OCI-M2 (cell line): ENCODE measurements around the gene UAP1L1.

Experiments
- DNase-seq: peaks from one replicate; lab custom pipeline; 2025; ENCODE audit not compliant: unreplicated experiment; lab: John Stamatoyannopoulos, UW

Gene UAP1L1

GRCh38 chr9:137041124-137041523 lies 36.2 kb upstream of the UAP1L1 start:
- no peak for DNase-seq

- DNase-seq: no peak
These were observed 34.3 kb upstream of the UAP1L1 start for GRCh38 chr9:137042751-137043727.

DNA sequence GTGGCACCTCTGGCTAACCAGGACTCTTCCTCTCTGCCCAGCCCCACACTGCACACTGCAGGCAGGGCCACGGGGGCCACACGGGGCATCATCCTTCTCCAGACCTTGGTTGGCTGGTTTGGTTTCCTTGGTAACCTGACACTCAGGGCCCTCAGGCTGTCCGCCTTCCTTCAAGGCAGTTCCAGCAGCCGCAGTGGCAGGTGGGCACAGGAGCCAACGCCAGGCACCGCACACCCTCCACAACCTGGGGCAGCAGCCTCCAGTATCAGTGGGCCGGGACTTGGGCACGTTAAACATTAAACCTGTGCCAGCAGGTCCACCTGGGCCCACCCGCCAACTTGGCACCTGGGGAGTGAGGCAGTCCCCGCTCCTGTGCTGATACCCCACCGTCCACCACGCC lies 33.3 kb upstream of the UAP1L1 start:
- DNase-seq: no peak

- no peak for DNase-seq
These were observed 32.7 kb upstream of the UAP1L1 start for GRCh38 chr9:137044502-137045177.

GRCh38 chr9:137045294-137046087 lies 31.8 kb upstream of the UAP1L1 start:
- no peak for DNase-seq

DNA sequence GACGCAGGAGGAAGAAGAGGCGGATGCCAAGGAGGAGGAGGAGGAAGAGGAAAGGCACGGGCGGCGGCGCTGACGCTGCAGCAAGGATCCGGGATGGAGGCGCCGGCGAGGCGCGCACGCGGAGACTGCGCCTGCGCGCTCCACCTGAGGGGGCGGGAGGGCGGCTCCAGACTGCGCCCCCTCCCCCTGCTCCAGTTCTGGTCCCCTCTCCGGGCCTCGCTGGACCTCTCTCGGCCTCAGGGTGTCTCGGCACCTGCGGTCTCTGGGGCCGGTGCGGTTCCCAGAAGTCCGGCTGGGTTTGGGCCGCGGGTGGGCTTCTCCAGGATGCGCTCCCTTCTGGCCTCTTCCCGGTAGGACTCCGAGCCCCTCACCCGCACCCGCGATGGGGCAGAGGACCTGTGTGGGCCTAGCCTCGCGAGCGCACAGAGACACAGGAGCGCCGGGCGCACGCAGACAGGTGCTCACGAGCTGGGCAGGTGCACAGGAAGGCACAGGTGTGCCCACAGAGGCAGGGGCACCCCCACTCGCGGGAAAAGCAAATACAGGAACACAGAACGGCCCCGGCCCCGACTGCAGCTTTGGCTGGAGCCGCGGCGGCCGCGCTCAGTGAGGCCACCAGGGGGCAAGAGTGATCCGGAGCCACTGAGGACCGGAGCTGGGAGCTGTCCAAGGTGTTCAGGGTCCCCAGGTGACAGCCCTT lies 31.1 kb upstream of the UAP1L1 start, which contains the start of gene NPDC1:
Gene NPDC1 (minus strand): TSS at position 90 of the 700 bp plus-strand sequence. CDS start 188 bp downstream, outside the sequence.
- DNase-seq: peak; percentile 57

- no peak for DNase-seq
These were observed 28.4 kb upstream of the UAP1L1 start for GRCh38 chr9:137048655-137049543.

DNA sequence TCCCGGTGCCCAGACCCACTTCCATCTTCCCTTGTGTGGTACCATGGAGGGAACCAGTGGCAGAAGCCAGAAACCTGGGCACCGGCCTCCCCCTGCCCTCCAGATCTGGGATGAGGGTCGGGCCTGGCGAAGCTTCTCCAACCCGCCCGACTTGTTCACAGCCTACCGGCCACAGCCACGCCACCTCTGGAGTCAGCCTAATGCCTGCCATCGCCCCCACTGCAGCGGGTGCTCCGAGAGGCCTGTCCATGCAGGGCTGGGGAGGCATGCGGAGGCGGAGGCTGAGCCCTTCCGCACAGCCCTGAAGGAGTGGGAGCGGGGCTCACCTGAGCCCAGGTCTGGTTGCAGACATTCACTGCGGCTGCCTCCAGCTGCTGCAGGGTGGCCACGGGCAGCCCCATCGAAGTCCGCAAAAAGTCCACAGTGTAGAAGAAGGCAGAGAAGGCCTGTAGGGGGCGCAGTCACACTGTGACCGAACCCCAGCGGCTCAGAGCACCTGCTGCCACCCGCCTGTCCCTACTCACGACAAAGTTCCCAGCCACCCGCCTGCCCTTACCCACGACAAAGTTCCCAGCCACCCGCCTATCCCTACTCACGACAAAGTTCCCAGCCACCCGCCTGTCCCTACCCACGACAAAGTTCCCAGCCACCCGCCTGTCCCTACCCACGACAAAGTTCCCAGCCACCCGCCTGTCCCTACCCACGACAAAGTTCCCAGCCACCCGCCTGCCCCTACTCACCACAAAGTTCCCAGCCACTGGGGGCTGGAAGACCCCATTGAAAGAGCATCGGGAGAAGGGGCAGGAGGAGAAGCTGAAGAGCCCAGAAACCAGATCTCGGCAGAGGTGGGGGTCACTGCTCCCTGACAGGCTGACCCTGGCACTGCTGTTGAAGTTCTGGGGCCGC lies 27.5 kb upstream of the UAP1L1 start:
- DNase-seq: no peak

GRCh38 chr9:137050570-137050969 lies 26.7 kb upstream of the UAP1L1 start:
- DNase-seq: no peak

DNA sequence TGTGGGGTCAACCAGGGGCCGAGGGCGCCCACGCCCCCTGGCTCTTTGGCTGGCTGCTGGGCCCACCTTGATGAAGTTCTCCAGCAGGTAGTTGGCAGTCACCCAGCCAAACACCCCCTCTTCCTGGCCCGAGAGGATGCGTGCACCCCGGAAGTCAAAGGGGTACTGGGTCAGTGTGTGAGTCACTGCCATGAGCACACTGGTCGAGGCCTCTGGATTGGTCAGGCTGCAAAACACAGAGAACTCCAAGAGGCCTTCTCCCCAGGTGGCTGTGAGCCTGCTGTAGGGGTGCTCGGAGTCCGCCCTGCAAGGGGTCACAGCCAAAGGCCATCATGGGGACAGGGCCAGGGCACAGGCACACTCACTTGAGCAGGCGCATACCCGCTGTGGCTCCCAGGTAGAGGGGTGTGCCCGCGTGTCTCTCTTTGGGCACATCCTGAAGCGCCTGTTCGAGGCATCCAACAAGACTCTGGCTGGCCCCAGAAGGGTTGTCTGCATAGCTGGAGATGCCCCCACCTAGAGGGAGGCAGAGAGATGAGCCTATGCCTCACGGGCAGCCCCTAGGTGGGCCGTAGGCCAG lies 26.1 kb upstream of the UAP1L1 start:
- no peak for DNase-seq

DNA sequence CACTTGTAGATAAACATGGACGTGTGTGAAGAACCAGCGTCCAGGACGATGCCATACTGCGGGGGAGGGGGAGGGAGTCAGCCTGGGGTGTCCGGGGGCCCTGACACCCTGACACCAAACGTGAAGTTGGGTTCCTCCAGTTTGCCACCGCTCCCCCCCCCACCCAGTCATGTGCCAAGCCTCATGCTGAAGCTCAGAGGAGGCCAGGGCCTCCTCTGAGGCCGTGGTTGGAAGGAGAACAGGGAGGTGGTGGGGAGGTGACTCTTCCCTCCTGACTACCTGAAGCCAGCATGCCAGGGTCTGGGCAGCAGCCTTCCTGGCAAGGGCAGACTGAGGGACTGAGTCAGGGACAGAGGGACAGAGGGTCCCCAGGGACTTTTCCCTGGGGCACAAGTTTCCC lies 25.0 kb upstream of the UAP1L1 start:
- no peak for DNase-seq

DNA sequence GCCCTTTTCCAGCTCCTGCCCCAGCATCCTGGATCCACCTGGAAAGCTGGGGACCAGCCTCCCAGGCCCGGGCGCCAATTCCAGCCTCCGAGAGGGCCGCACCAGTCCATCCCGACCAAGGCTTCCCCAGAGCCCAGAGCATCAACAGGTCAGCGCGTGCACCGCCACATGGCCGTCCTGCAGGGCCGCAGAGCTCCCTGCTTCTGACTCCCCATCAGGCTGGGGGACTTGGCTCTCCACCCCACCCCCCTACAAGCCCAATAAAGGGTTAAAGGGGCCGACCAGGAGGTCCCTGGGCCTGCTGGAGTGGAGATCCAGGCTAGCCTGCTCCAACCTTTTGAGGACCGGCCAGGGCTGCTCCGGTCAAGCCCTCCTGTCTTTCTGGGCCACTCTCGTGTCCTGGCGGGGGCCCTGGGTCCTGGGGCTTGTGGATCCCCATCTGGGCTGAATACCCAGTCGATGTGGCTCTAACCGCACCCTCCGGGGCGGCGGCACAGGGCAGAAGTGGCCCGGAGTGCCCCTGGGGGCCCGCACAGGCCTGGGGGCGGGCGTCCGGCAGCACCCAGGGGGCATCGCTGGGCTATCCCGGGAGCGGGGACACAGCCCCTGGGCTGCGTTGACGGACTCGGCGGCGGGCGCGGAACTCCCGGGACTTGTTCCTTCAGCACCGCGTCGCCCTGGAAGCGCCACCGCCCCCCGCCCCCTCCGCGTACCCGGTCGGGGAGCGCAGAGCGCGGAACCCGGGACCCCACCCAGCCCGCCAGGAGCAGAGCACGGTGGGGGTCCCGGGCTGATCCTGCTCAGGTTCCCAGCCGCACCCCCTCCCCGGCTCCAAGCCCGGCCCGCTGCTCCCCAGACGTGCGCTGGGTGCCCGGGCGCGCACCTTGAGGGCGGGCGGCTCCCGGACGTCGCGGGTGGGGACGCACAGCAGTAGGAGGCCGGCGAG lies 24.0 kb upstream of the UAP1L1 start:
- DNase-seq: no peak

DNA sequence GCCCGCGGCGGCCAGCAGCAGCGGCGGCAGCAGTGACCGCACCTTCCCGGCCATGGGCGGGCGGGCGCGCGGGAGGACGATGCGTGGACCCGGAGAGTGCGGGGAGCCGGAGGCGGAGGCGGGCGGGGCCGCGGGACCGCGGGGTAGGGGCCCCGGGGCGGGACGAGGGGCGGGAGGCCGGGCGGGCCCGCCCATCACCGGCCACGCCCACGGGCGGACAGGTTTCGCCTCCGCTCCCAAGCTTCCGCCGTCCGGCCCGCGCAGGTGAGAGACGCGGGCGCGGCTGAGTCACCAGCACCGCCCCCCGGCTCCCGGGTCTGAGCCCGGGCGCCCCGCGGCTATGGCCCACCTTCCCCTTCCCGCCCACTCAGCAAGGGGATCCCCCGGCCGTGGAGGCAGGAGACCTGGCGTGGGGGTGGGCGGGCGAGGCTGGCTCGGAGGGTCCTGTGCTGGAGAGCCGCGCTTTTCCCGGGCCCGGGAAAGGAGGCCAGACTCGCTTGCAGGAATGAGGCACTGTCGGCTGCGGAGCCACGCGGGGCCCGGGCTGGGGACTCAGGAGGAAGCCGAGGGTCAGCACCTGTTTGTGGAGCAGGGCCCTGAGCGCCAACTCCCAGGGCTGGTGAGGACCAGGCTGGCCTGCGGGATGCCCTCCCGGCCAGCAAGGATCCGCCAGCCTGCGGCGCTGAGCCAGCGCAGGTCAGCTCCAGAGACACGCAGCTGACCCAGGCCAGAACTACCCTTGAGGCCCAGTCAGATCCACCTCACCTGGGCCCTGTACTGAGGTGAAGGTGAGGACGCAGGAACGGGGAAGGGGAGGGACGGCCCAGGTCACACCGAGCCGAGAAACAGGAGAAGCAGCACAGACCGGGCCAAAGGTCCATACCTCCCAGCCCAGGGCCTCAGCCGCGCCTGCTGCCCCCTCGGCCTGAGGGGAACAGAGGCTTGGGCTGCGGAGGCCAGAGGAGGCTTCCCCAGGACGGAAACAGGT lies 23.1 kb upstream of the UAP1L1 start, which contains the start of gene ENTPD2:
Gene ENTPD2 (minus strand): TSS at position 118 of the 988 bp plus-strand sequence. CDS start 64 bp downstream, at position 54.
- no peak for DNase-seq

- no peak for DNase-seq
These were observed 22.4 kb upstream of the UAP1L1 start for GRCh38 chr9:137054932-137055384.
